Gastroesophageal sphincter (tissue), 4 donors: Measurements from ENCODE around the gene FANCC. TPM values are rescaled to one million over a fixed set of nuclear protein-coding genes. Genes with fewer than 3 reads are reported as not detected.

Experiments
- ATAC-seq: fragments of 150-250 bp; one replicate; pipeline ENCODE4 v1.9.1; 2016; ENCODE audit warnings: mild to moderate bottlenecking, moderate library complexity
- H3K27ac ChIP-seq, 4 donors: fragments of 200-600 bp; sonication (generic) in 3 of 4; 1 replicate in 3 of 4; 2 replicates in 1 of 4; pipeline ENCODE4 v1.5.1; 2016 to 2019
- H3K27me3 ChIP-seq: fragments of 200-600 bp; sonication (generic); one replicate; pipeline ENCODE4 v1.5.1; 2019
- H3K36me3 ChIP-seq, 2 donors: fragments of 200-600 bp; sonication (generic); one replicate each; pipeline ENCODE4 v1.5.1; 2019; ENCODE audit warnings: control low read depth in 1 of 2
- H3K4me1 ChIP-seq, 3 donors: fragments of 200-600 bp; sonication (generic); 1 replicate in 2 of 3; 2 replicates in 1 of 3; pipeline ENCODE4 v1.5.1; 2016 to 2019; ENCODE audit warnings: control low read depth in 2 of 3
- H3K4me3 ChIP-seq, 2 donors: fragments of 200-600 bp; sonication (generic); one replicate each; pipeline ENCODE4 v1.5.1; 2019; ENCODE audit warnings: mild to moderate bottlenecking in 1 of 2, moderate library complexity in 1 of 2
- H3K9me3 ChIP-seq, 3 donors: fragments of 200-600 bp; sonication (generic); one replicate each; pipeline ENCODE4 v1.5.1; 2017 to 2019; ENCODE audit warnings: control low read depth in 2 of 3
- CTCF ChIP-seq, 4 experiments: fragments of 200-600 bp in 2 of 4; fragments of 450-650 bp in 2 of 4; sonication (generic) in 1 of 4; IDR thresholded peaks; one replicate each; pipeline ENCODE4 v1.5.1; 2017 to 2019; ENCODE audit warnings: antibody characterized with exemption in 4 of 4, mild to moderate bottlenecking in 2 of 4, moderate library complexity in 2 of 4
- EP300 ChIP-seq: sonication (generic); formaldehyde crosslinking; IDR thresholded peaks from one replicate; pipeline ENCODE4 v1.6.1; 2017; ENCODE audit warnings: antibody characterized with exemption, mild to moderate bottlenecking
- POLR2A ChIP-seq, 2 donors: fragments of 450-650 bp; IDR thresholded peaks; one replicate each; pipeline ENCODE4 v1.6.1; 2017; ENCODE audit warnings: antibody characterized with exemption in 2 of 2, mild to moderate bottlenecking in 2 of 2, moderate library complexity in 1 of 2
- POLR2AphosphoS5 ChIP-seq: sonication (generic); formaldehyde crosslinking; IDR thresholded peaks from one replicate; pipeline ENCODE4 v1.6.1; 2017; ENCODE audit warnings: antibody characterized with exemption
- WGBS, 2 donors: methylation state at CpG; one replicate each; pipeline ENCODE4 v1.1.5; 2018; ENCODE audit warnings: low coverage in 1 of 2; 5-methylcytosine and 5-hydroxymethylcytosine counted together
- total RNA-seq, 4 donors: library from RNA; depleted of rRNA; stranded (reverse); fragments of >200 nt; gene quantifications; one replicate each; pipeline ENCODE4 v1.1.0, GENCODE V29; 2016

FANCC gene
- total RNA-seq, 4 donors from 2014 or later = 4.9 to 9.4 (median 7.4) TPM

- Histone ChIP-seq H3K4me3 (no peak overlapping the region), H3K27me3 (no peaks in the 10 kb centered on the region), H3K9me3 (no peaks in the 10 kb centered on the region), H3K27ac (no peak overlapping the region), H3K36me3 (no peaks in the 10 kb centered on the region), H3K4me1 (no peaks in the 10 kb centered on the region)
- WGBS, 2 donors = 90% methylated on average over 5 of the region's 5 CpGs; no CpG with 5 or more reads in 1 of the 2 donors
- ATAC-seq = no peak
- TF ChIP-seq EP300 = no peak
- TF ChIP-seq CTCF (IDR thresholded peaks at IDR 0.05) = no peak
Observed at GRCh38 chr9:95217936-95218335, 99.6 kb downstream of the FANCC start.

- no peaks in the 10 kb centered on the region for H3K36me3 ChIP-seq
- no peak for ATAC-seq
- WGBS, 2 donors = 67 to 78% methylated on average over 4 to 5 of the region's 5 CpGs
- no peak overlapping the region for H3K4me3 ChIP-seq
- H3K9me3 ChIP-seq = no peaks in the 10 kb centered on the region
- TF ChIP-seq EP300 = no peak
- no peak for TF ChIP-seq POLR2A (IDR thresholded peaks at IDR 0.05)
- no peak for TF ChIP-seq POLR2AphosphoS5
- no peak for TF ChIP-seq CTCF (IDR thresholded peaks at IDR 0.05)
- peaks cover 0 to 3% (median 0%) of the 10 kb centered on the region in 3 donors for H3K4me1 ChIP-seq
- H3K27me3 ChIP-seq = no peaks in the 10 kb centered on the region
- H3K27ac ChIP-seq = no peak overlapping the region
Observed at GRCh38 chr9:95215336-95215898, 102.1 kb downstream of the FANCC start.

- H3K4me3 ChIP-seq = no peak overlapping the region
- H3K27ac ChIP-seq = no peak overlapping the region
- no peaks in the 10 kb centered on the region for H3K27me3 ChIP-seq
- H3K36me3 ChIP-seq = no peaks in the 10 kb centered on the region
- TF ChIP-seq POLR2A (IDR thresholded peaks at IDR 0.05) = no peak
- TF ChIP-seq CTCF (IDR thresholded peaks at IDR 0.05) = no peak
- no peak for TF ChIP-seq POLR2AphosphoS5
- TF ChIP-seq EP300 = no peak
- no peaks in the 10 kb centered on the region for H3K9me3 ChIP-seq
- ATAC-seq = no peak
- peaks cover 0 to 3% (median 0%) of the 10 kb centered on the region in 3 donors for H3K4me1 ChIP-seq
Observed at GRCh38 chr9:95213117-95213516, 104.4 kb downstream of the FANCC start.

GRCh38 chr9:95211028-95211427 lies 106.5 kb downstream of the FANCC start:
- Histone ChIP-seq H3K27me3 (no peaks in the 10 kb centered on the region), H3K9me3 (no peaks in the 10 kb centered on the region), H3K27ac (no peak overlapping the region), H3K36me3 (no peaks in the 10 kb centered on the region), H3K4me3 (no peak overlapping the region), H3K4me1 (peaks cover 0 to 7% (median 3%) of the 10 kb centered on the region in 3 donors)
- ATAC-seq = no peak
- TF ChIP-seq POLR2A (IDR thresholded peaks at IDR 0.05) (no peak), POLR2AphosphoS5 (no peak)
- WGBS, 2 donors = 60% methylated on average over 1 of the region's 1 CpG; no CpG with 5 or more reads in 1 of the 2 donors

GRCh38 chr9:95207403-95207802 lies 110.1 kb downstream of the FANCC start:
- ATAC-seq = no peak
- TF ChIP-seq POLR2AphosphoS5 (no peak), POLR2A (IDR thresholded peaks at IDR 0.05) (no peak), EP300 (no peak), CTCF (IDR thresholded peaks at IDR 0.05) (no peak)
- Histone ChIP-seq H3K27ac (no peak overlapping the region), H3K27me3 (no peaks in the 10 kb centered on the region), H3K4me1 (peaks cover 0 to 19% (median 3%) of the 10 kb centered on the region in 3 donors), H3K4me3 (no peak overlapping the region), H3K36me3 (no peaks in the 10 kb centered on the region), H3K9me3 (no peaks in the 10 kb centered on the region)
- WGBS, 2 donors = 90 to 100% methylated on average over 2 of the region's 4 CpGs
